HCT116 (cell line): ENCODE measurements around the gene PRKAG2.

Experiments used
- EZH2 ChIP-seq: fragments of 200-600 bp; sonication (generic); IDR thresholded peaks from 2 replicates; pipeline ENCODE4 v1.6.1; 2017; ENCODE audit warnings: antibody characterized with exemption, mixed run types
- SIN3A ChIP-seq: IDR thresholded peaks from 2 replicates; pipeline ENCODE4 v1.6.1; 2012; ENCODE audit warnings: low read depth
- TCF7L2 ChIP-seq: IDR thresholded peaks from 2 replicates; pipeline ENCODE4 v1.7.0; 2011; ENCODE audit warnings: borderline replicate concordance, inconsistent platforms; ENCODE audit not compliant: insufficient read depth, insufficient read length; ENCODE audit errors: extremely low read depth
- TF ChIP-seq, protein P1 (sequence below), 3 experiments: fragments of 200-600 bp in 1 of 3; sonication (generic) in 1 of 3; IDR thresholded peaks in 2 of 3; conservative IDR thresholded peaks in 1 of 3; 2 replicates each; pipeline ENCODE4 v1.5.1; 2012 to 2017; ENCODE audit warnings: low read depth in 2 of 3, low read length in 2 of 3, antibody characterized with exemption in 1 of 3, borderline replicate concordance in 1 of 3, control low read depth in 1 of 3, mild to moderate bottlenecking in 1 of 3, mixed read lengths in 1 of 3, mixed run types in 1 of 3, moderate library complexity in 1 of 3; ENCODE audit not compliant: insufficient read depth in 1 of 3
- TF ChIP-seq, protein P2 (sequence below): IDR thresholded peaks from 2 replicates; pipeline ENCODE4 v1.6.1; 2012

GRCh38 chr7:151802469-151802846, 74.5 kb downstream of the PRKAG2 start:
- no peak for TF ChIP-seq TCF7L2
- TF ChIP-seq, protein P1, sequence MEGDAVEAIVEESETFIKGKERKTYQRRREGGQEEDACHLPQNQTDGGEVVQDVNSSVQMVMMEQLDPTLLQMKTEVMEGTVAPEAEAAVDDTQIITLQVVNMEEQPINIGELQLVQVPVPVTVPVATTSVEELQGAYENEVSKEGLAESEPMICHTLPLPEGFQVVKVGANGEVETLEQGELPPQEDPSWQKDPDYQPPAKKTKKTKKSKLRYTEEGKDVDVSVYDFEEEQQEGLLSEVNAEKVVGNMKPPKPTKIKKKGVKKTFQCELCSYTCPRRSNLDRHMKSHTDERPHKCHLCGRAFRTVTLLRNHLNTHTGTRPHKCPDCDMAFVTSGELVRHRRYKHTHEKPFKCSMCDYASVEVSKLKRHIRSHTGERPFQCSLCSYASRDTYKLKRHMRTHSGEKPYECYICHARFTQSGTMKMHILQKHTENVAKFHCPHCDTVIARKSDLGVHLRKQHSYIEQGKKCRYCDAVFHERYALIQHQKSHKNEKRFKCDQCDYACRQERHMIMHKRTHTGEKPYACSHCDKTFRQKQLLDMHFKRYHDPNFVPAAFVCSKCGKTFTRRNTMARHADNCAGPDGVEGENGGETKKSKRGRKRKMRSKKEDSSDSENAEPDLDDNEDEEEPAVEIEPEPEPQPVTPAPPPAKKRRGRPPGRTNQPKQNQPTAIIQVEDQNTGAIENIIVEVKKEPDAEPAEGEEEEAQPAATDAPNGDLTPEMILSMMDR (IDR thresholded peaks at IDR 0.05 in 2 of 3, conservative IDR thresholded peaks at IDR 0.05 in 1 of 3; ENCODE audit: borderline replicate concordance in 1 of 3, insufficient read depth in 1 of 3, low read depth in 2 of 3, low read length in 2 of 3) = no peak
- TF ChIP-seq, protein P2, sequence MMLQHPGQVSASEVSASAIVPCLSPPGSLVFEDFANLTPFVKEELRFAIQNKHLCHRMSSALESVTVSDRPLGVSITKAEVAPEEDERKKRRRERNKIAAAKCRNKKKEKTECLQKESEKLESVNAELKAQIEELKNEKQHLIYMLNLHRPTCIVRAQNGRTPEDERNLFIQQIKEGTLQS = no peak
- no peak for TF ChIP-seq SIN3A
- TF ChIP-seq EZH2 = no peak
